ENCODE measurements around the gene SLC5A9.

The SLC5A9 gene

GRCh38 chr1:48216941-48217340, 5.6 kb upstream of the SLC5A9 start:
- peak; percentile 6 for TF ChIP-seq CTCF (IDR thresholded peaks at IDR 0.05; ENCODE audit: low read depth, low read length, missing control alignments)
- DNase-seq (ENCODE audit: extremely low read depth, low read depth), result no peak
- H3K4me3 ChIP-seq (replicated peaks; ENCODE audit: low read depth, low read length), result no peak overlapping the region

DNA sequence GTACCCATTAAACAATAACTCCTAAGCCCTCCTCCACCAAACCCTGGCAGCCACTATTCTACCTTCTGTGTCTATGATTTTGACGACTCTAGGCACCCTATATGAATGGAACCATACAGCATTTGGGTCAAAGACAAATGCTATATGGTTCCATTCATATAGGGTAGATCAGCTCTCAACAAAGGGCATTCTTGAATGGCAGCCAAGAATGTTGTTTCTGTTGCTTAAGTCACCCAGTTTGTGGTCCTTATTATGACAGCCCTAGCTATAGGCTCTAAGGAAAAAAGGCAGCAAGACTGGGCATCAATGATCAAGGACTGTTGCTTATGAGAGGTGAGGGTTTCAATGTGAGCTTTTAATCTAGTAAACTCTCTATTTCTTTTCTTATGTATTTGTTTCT, 4.7 kb upstream of the SLC5A9 start:
- H3K4me3 ChIP-seq (replicated peaks; ENCODE audit: low read depth, low read length), result no peak overlapping the region
- TF ChIP-seq CTCF (IDR thresholded peaks at IDR 0.05; ENCODE audit: low read depth, low read length, missing control alignments), result no peak
- DNase-seq (ENCODE audit: extremely low read depth, low read depth), result no peak

DNA sequence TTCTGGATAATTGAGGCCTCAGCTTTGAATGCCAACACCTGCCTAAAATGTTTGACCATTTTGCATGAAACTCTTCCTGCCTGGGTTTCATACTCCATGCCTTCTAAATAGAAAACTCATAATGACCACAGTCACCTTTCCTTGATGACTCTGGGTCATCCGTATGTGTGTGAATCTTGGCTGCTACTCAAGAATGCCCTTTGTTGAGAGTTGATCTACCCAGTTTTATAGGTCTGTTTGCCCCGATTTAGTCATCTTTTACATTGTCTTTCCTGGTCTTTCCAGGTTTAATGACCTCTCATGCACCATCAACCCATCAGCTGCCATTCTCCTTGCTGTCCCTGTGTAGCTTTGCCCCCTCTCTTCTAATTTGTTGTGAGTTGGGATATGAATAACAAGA, 2.7 kb upstream of the SLC5A9 start:
- no peak for DNase-seq (ENCODE audit: extremely low read depth, low read depth)
- TF ChIP-seq CTCF (IDR thresholded peaks at IDR 0.05; ENCODE audit: low read depth, low read length, missing control alignments), result no peak
- H3K4me3 ChIP-seq (replicated peaks; ENCODE audit: low read depth, low read length), result no peak overlapping the region

DNA sequence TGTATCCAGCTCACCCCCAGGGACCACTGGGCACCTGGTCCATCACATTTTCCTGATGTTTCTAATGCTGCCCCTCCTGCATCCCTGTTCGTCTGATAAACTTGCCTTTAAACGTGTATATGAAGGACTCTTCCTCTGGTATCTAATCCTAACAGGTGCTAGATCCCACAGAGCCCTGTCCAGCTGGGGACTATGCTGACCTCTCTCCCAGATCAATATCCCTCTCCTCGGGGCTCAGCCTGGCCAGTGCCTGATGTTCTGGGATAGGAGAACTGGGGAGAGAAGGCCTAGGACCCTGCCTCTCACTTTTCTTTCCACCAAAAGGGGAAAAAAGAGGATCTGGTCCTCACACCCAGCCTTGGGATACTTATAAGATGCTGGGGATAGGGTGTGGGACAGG, 1.4 kb upstream of the SLC5A9 start:
- TF ChIP-seq CTCF (IDR thresholded peaks at IDR 0.05; ENCODE audit: low read depth, low read length, missing control alignments), result no peak
- DNase-seq (ENCODE audit: extremely low read depth, low read depth), result no peak
- H3K4me3 ChIP-seq (replicated peaks; ENCODE audit: low read depth, low read length), result no peak overlapping the region

DNA sequence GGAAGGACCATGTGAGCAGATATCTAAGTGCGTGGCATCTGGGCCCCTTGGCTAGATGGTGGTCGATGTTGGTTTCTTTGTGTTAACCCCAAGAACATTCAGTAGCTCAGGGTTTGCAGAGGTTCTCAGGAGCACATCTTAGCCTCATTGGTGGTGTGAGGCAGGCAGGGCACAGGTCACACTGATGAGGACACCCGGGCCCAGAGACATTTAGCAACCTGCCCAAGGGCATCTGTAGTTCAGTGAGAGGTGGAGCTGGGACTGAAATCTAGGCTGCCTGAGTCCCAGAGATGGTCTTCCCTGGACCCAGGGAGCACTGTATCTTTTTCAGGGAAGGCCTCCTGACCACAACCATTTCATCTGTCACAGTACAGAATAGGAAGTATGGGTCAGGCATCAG, 859 bp upstream of the SLC5A9 start:
- H3K4me3 ChIP-seq (replicated peaks; ENCODE audit: low read depth, low read length), result no peak overlapping the region
- no peak for TF ChIP-seq CTCF (IDR thresholded peaks at IDR 0.05; ENCODE audit: low read depth, low read length, missing control alignments)
- DNase-seq (ENCODE audit: extremely low read depth, low read depth), result no peak

DNA sequence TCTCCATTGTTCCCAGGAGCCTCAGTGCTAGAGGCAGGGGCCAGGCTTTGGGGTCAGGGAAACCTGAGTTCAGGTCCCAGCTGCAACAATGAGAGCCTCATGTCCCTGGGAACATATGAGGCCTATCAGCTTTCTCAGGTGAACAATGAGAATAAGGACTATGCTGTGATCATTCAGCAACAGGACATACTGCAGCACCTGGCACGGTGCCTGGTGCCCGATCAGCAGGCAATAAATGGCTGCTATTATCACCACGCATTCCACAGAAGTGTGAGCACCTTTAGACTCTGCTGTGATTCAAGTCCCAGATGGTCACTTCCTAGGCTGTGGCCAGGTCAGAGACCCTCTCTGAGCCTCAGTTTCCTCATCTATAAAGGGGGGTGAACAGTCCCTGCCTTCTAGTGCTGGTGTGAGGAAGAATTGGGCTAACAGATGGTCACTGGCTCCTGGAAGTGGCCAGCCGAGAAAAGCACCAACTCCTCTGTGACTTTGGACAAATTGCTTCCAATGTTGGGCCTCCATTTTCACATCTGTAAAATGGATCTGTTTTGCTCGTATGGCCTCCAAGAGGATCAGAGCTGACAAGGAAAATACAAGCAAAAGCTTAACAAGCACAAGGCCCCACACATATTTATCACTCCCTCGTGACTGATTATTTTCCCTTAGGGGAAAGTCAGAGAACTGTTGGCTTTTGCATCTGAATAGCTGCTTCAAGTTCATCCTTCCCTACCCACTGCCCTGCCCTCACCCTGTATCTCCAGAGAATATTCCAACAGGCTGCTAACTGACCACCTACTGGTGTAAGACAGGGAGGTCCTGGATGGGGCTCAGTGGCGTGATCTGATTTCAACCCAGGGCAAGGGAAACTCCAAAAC, 1.1 kb downstream of the SLC5A9 start:
- no peak for TF ChIP-seq CTCF (IDR thresholded peaks at IDR 0.05; ENCODE audit: low read depth, low read length, missing control alignments)
- DNase-seq (ENCODE audit: extremely low read depth, low read depth), result no peak
- no peak overlapping the region for H3K4me3 ChIP-seq (replicated peaks; ENCODE audit: low read depth, low read length)

GRCh38 chr1:48224791-48225190, 2.3 kb downstream of the SLC5A9 start:
- H3K4me3 ChIP-seq (replicated peaks; ENCODE audit: low read depth, low read length), result no peak overlapping the region
- no peak for DNase-seq (ENCODE audit: extremely low read depth, low read depth)
- TF ChIP-seq CTCF (IDR thresholded peaks at IDR 0.05; ENCODE audit: low read depth, low read length, missing control alignments), result no peak
